PC-9 (cell line): Measurements from ENCODE around the gene SMAD6. TPM values are rescaled to one million over a fixed set of nuclear protein-coding genes. Genes with fewer than 3 reads are reported as not detected.

Source experiments
- BruUV-seq: library from RNA; stranded (reverse); fragments of 400-500 nt; replicated peaks from 2 replicates; lab custom pipeline; 2021; lab: Mats Ljungman, UMichigan
- CTCF ChIA-PET: fragments of 300-600 bp; sonication (Branson Sonifier 250); formaldehyde crosslinking; loops from one replicate; lab custom pipeline; 2022; ENCODE audit warnings: antibody characterized with exemption; lab: Charles Lee
- POLR2A ChIA-PET: fragments of 300-600 bp; sonication (Branson Sonifier 250); formaldehyde crosslinking; loops from one replicate; lab custom pipeline; 2022; ENCODE audit warnings: antibody characterized with exemption; ENCODE audit not compliant: unreplicated experiment; lab: Charles Lee
- DNase-seq, 2 experiments: peaks; one replicate each; pipeline versions ENCODE4 v3.0.0 to v3.0.0-alpha.2; 2015 to 2022; ENCODE audit warnings: mixed read lengths in 1 of 2
- H2AFZ ChIP-seq: fragments of 200-600 bp; sonication (generic); 2 replicates; pipeline ENCODE4 v1.8.1; 2017; ENCODE audit warnings: antibody characterized with exemption
- H3F3A ChIP-seq: fragments of 200-600 bp; sonication (generic); 2 replicates; pipeline ENCODE4 v1.8.1; 2017; ENCODE audit warnings: antibody characterized with exemption, mild to moderate bottlenecking, low read depth; ENCODE audit not compliant: insufficient read depth
- H3K27ac ChIP-seq: fragments of 200-600 bp; sonication (generic); 2 replicates; pipeline ENCODE4 v1.6.1; 2016; ENCODE audit warnings: mixed run types
- H3K27me3 ChIP-seq: fragments of 200-600 bp; sonication (generic); 2 replicates; pipeline ENCODE4 v1.6.1; 2016; ENCODE audit warnings: low read depth, mixed run types; ENCODE audit not compliant: insufficient read depth
- H3K36me3 ChIP-seq: fragments of 200-600 bp; sonication (generic); 2 replicates; pipeline ENCODE4 v1.6.1; 2016; ENCODE audit warnings: low read depth, mixed run types
- H3K4me1 ChIP-seq: fragments of 200-600 bp; sonication (generic); replicated peaks from 2 replicates; pipeline ENCODE4 v1.6.1; 2016; ENCODE audit warnings: mixed run types; ENCODE audit not compliant: insufficient read depth
- H3K4me2 ChIP-seq: fragments of 200-600 bp; sonication (generic); 2 replicates; pipeline ENCODE4 v1.6.1; 2017; ENCODE audit warnings: mixed run types
- H3K4me3 ChIP-seq: fragments of 200-600 bp; sonication (generic); 2 replicates; pipeline ENCODE4 v1.6.1; 2016; ENCODE audit warnings: mixed run types
- H3K79me2 ChIP-seq: fragments of 200-600 bp; sonication (generic); 2 replicates; pipeline ENCODE4 v1.6.1; 2017; ENCODE audit warnings: low read depth, mixed run types
- H3K9me2 ChIP-seq: fragments of 200-600 bp; sonication (generic); 2 replicates; pipeline ENCODE4 v1.8.1; 2017; ENCODE audit warnings: mild to moderate bottlenecking; ENCODE audit not compliant: insufficient read depth
- H3K9me3 ChIP-seq: fragments of 200-600 bp; sonication (generic); 2 replicates; pipeline ENCODE4 v1.8.1; 2016; ENCODE audit warnings: low read depth; ENCODE audit not compliant: insufficient read depth
- H4K20me1 ChIP-seq: fragments of 200-600 bp; sonication (generic); 2 replicates; pipeline ENCODE4 v1.8.1; 2017; ENCODE audit not compliant: insufficient read depth
- EZH2 ChIP-seq: fragments of 200-600 bp; sonication (generic); IDR thresholded peaks from 2 replicates; pipeline ENCODE4 v1.8.0; 2017; ENCODE audit warnings: antibody characterized with exemption, low read depth
- intact Hi-C: fragments of 100-400 bp; cut with micrococcal nuclease; formaldehyde crosslinking; loops from one replicate; pipeline ENCODE4 v1.10.0; 2022; ENCODE audit not compliant: unreplicated experiment
- total RNA-seq: library from RNA; stranded (reverse); gene quantifications from 2 replicates; pipeline ENCODE4 v1.2.3, GENCODE V29; 2021
- TF ChIP-seq, protein P1 (sequence below): fragments of 200-600 bp; sonication (generic); conservative IDR thresholded peaks from 2 replicates; pipeline ENCODE4 v1.6.1; 2017; ENCODE audit warnings: mixed run types, antibody characterized with exemption, mild to moderate bottlenecking, moderate library complexity

Gene SMAD6
- total RNA-seq, 1 experiment from 2014 or later, result 7.1 TPM

DNA sequence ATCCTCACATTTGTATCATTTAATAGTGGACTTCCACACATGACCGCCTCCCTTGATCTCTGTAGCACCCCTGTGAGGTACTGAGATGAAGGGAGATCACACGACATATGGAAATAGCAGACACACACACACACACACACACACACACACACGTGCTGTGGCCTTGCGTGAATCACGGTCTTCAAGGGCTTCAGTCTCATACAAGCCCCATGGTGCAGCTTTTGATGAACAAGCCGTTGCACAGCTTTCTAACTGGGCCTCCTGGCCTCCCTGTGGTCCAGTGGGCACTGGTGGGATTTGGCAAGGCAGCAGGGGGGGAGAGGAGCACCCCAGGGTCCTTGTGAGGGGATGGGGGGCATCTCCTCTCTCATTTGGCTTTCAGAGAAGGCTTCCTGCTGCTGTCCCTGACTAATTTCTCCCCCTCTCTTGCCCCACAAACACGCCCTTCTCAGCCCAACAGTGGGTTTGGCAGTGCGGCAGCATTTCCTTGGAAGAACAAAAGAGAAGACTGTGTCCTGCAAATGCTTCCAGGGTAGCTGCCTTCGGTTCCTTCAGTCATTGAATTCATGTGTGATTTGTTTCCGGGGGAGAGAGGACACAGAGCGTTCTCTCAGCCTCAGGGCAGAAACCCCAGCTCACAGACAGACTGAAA lies 98.7 kb downstream of the SMAD6 start:
- no TSS peak for BruUV-seq
- ChIA-PET POLR2A (no interaction called here), CTCF (no interaction called here)
- no peaks in the 10 kb centered on the region for H4K20me1 ChIP-seq
- peaks cover 58% of the 10 kb centered on the region for H3K4me1 ChIP-seq
- no peaks in the 10 kb centered on the region for H3K79me2 ChIP-seq
- H3K4me3 ChIP-seq, result no peak overlapping the region
- H3K27me3 ChIP-seq, result no peaks in the 10 kb centered on the region
- H3K27ac ChIP-seq, result no peak overlapping the region
- no peaks in the 10 kb centered on the region for H3K9me2 ChIP-seq
- no peak for DNase-seq
- H3K9me3 ChIP-seq, result no peaks in the 10 kb centered on the region
- no peaks in the 10 kb centered on the region for H3K36me3 ChIP-seq
- intact Hi-C loops, result no loop called here
- TF ChIP-seq EZH2, result no peak
- TF ChIP-seq, protein P1, sequence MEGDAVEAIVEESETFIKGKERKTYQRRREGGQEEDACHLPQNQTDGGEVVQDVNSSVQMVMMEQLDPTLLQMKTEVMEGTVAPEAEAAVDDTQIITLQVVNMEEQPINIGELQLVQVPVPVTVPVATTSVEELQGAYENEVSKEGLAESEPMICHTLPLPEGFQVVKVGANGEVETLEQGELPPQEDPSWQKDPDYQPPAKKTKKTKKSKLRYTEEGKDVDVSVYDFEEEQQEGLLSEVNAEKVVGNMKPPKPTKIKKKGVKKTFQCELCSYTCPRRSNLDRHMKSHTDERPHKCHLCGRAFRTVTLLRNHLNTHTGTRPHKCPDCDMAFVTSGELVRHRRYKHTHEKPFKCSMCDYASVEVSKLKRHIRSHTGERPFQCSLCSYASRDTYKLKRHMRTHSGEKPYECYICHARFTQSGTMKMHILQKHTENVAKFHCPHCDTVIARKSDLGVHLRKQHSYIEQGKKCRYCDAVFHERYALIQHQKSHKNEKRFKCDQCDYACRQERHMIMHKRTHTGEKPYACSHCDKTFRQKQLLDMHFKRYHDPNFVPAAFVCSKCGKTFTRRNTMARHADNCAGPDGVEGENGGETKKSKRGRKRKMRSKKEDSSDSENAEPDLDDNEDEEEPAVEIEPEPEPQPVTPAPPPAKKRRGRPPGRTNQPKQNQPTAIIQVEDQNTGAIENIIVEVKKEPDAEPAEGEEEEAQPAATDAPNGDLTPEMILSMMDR, result no peak
- peaks cover 26% of the 10 kb centered on the region; the same call in 1 of the 2 replicates for H3F3A ChIP-seq
- H3K4me2 ChIP-seq, result no peak overlapping the region
- no peak overlapping the region for H2AFZ ChIP-seq

DNA sequence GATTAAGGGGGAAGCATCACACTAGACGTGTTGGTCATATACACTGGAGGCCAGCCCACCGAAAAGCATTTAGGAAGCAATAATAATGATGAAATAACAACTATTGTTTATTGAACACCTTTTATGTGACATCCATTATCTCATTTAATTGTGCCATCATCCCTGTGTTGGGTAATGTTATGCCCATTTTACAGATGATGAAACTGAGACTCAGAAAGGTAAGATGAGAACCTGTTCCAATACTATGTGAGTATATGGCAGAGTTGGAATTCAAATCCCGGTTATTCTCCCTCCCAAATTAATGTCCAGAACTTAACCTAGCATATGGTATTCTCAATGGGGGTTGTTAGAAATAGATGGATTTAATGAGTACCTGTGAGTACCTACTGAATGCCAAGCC lies 99.2 kb downstream of the SMAD6 start:
- peaks cover 63% of the 10 kb centered on the region for H3K4me1 ChIP-seq
- CTCF ChIA-PET, result no interaction called here
- no peaks in the 10 kb centered on the region for H4K20me1 ChIP-seq
- 0 out of 2 replicates have a peak overlapping the region, but pooled peaks have one; percentile 94 for H3K27ac ChIP-seq
- H3K79me2 ChIP-seq, result no peaks in the 10 kb centered on the region
- POLR2A ChIA-PET, result no interaction called here
- no peak overlapping the region for H2AFZ ChIP-seq
- no peaks in the 10 kb centered on the region for H3K36me3 ChIP-seq
- no peaks in the 10 kb centered on the region for H3K9me3 ChIP-seq
- H3K27me3 ChIP-seq, result no peaks in the 10 kb centered on the region
- H3K4me3 ChIP-seq, result no peak overlapping the region
- H3K9me2 ChIP-seq, result no peaks in the 10 kb centered on the region
- peak overlapping the region; percentile 80; the same call in 1 of the 2 replicates for H3K4me2 ChIP-seq
- no peak for DNase-seq
- TF ChIP-seq EZH2, result no peak
- TF ChIP-seq, protein P1, result no peak
- peaks cover 26% of the 10 kb centered on the region; the same call in 1 of the 2 replicates for H3F3A ChIP-seq
- BruUV-seq, result no TSS peak
- intact Hi-C loops, result no loop called here

DNA sequence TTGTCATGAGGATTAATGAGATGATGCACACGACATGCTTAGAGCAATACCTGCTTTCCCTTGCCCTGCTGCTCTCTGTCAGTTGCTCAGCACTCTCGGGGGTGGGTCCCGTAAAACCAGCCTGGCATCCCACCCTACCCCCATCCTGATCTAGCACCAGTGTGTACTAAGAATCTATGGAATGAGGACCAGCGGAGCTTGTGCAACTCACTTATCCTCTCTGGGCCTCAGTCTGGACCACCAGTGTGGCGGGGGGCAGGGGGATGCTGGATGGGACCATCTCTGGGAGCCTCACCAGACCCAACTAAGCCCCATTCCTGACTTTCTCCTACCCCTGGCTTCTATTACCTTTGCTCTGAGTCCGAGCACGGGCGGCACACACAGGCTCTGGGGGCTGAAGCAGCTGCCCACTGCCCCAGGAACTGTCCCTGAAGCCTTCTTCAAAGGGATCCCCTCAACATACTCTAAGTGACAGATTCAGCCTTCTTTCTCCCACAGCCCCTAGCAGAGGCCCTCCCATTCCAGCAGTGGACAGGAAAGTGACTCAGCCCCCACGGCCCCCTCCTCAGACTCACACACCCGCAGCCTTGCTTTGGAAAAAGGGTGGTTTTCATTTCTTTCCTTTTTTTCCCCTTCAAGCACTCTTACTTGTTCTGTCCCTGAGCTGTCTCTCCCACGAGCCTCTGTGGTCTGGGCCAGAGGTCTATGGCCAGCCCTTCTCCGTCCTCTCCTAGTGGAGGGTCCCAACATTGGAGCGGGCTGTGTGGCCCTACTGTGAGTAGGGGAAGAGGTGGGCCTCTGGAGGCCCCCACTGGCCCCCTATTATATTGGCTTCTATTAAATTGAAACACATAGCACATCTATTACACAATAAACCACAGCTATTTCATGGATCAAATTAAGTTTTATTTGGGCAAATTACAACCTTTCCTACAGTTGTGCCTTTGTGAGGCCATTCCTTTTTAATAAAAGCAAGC lies 100.3 kb downstream of the SMAD6 start:
- intact Hi-C loops, result loop anchor here (2.0 kb wide), 1 partner anchor 40 kb away; no protein-coding TSS in a partner anchor
- Histone ChIP-seq H3K4me2 (peak overlapping the region; percentile 80), H4K20me1 (no peaks in the 10 kb centered on the region), H3K4me1 (peaks cover 67% of the 10 kb centered on the region), H3K9me2 (no peaks in the 10 kb centered on the region), H3K27me3 (no peaks in the 10 kb centered on the region), H3K4me3 (peak overlapping the region; percentile 30; the same call in 1 of the 2 replicates), H2AFZ (0 out of 2 replicates have a peak overlapping the region, but pooled peaks have one; percentile 55), H3K27ac (peak overlapping the region; percentile 94), H3F3A (peaks cover 31% of the 10 kb centered on the region; the same call in 1 of the 2 replicates), H3K9me3 (no peaks in the 10 kb centered on the region), H3K36me3 (no peaks in the 10 kb centered on the region), H3K79me2 (no peaks in the 10 kb centered on the region)
- POLR2A ChIA-PET, result interaction anchor here (0.6 kb wide), 2 partner anchors 13 to 61 kb away, joined by 5 read pairs; no protein-coding TSS in a partner anchor
- DNase-seq, result peak; percentile 29 to 43
- CTCF ChIA-PET, result interaction anchor here (0.6 kb wide), 1 partner anchor 48 kb away, joined by 4 read pairs; no protein-coding TSS in a partner anchor
- BruUV-seq, result no TSS peak
- TF ChIP-seq EZH2, result no peak
- TF ChIP-seq, protein P1, result no peak
